Measurements from ENCODE around the gene WT1. TPM values are rescaled to one million over a fixed set of nuclear protein-coding genes. Genes with fewer than 3 reads are reported as not detected.

The WT1 gene
- total and polyA plus RNA-seq, 2 donors = 0.16 to 0.94 TPM

DNA sequence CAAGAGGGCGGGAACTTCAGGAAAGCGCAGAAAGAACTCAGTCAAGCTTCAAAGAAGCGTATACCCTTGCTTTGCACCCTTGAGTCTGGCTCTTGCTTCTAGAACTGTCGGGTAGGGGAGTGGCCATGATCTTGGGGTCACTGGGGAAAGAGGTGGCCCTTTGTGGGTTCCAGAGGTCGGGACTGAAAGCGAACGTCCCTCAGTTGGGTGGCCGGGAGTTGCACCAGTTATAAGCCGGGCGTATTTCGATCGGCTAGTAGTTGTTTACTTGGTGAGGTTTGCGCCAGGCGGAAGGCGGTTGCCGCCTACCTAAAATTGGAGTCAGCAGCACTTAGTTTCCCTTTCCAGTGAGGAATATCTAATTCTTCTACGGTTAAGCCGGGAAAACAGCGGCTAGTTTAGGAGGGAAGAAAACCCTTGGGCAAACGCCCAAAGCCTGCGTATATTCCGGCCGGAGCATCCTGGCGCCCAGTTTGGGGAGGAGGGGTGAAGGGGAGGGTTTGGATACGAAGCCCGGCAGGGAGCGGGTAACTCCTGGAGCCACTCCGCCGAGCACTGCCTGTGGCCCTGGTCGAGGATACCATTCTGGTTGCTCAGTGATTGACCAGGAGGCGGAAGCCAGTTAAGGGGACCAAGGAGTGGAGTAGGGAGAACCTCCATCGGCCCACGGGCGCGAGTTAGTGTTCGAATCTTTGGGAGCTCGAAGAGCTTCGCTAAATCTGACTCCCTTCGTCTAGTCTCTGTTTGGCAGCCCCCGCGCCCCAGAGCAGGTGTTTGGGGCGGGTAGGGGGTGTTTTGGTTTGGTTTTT is 807 bp upstream of the WT1 start:
- Histone ChIP-seq H3K27ac (ENCODE audit: low read depth in 1 of 2, low read length in 1 of 2) (no peak overlapping the region), H3K4me3 (ENCODE audit: low read length in 2 of 2) (peak overlapping the region; percentile 10 to 17), H3K4me1 (ENCODE audit: control insufficient read depth in 2 of 2, insufficient read depth in 2 of 2, low read length in 2 of 2) (peaks cover 6 to 64% of the 10 kb centered on the region in 2 donors), H3K9me3 (ENCODE audit: control insufficient read depth in 2 of 2, insufficient read depth in 1 of 2, low read length in 1 of 2) (peaks cover 2 to 20% of the 10 kb centered on the region in 2 donors), H3K36me3 (ENCODE audit: control insufficient read depth in 2 of 2, insufficient read depth in 2 of 2, low read length in 1 of 2) (no peaks in the 10 kb centered on the region), H3K27me3 (ENCODE audit: control insufficient read depth in 2 of 2, insufficient read depth in 1 of 2, low read length in 1 of 2) (peaks cover 86 to 99% of the 10 kb centered on the region in 2 donors)
- peak in 1 of 9 donors; percentile 51 for DNase-seq (ENCODE audit: low read depth in 6 of 9, low spot score in 9 of 9)
- WGBS = 4% methylated on average over 42 of the region's 42 CpGs

DNA sequence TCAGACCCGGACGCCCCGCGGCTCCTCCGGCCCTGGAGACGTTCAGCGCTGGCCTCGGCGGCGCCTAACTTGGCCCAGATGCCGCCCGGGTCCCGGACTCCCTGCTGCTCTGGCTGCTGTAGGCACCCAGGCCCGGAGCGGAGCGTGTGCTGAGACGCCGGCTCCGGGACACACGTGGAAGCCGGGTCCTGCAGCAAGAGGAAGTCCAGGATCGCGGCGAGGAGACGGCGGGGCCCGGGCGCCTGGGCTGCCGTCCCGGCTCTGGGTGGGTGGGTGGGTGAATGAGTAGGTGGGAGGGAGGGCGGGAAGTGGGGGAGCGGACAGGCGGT is 223 bp downstream of the WT1 start:
- DNase-seq (ENCODE audit: low read depth in 6 of 9, low spot score in 9 of 9) = no peak
- peaks cover 6 to 68% of the 10 kb centered on the region in 2 donors for H3K4me1 ChIP-seq (ENCODE audit: control insufficient read depth in 2 of 2, insufficient read depth in 2 of 2, low read length in 2 of 2)
- no peaks in the 10 kb centered on the region for H3K36me3 ChIP-seq (ENCODE audit: control insufficient read depth in 2 of 2, insufficient read depth in 2 of 2, low read length in 1 of 2)
- no peak overlapping the region for H3K27ac ChIP-seq (ENCODE audit: low read depth in 1 of 2, low read length in 1 of 2)
- no peak overlapping the region for H3K4me3 ChIP-seq (ENCODE audit: low read length in 2 of 2)
- peaks cover 3 to 26% of the 10 kb centered on the region in 2 donors for H3K9me3 ChIP-seq (ENCODE audit: control insufficient read depth in 2 of 2, insufficient read depth in 1 of 2, low read length in 1 of 2)
- under 1% methylated on average over 33 of the region's 33 CpGs for WGBS
- peaks cover 91 to 99% of the 10 kb centered on the region in 2 donors for H3K27me3 ChIP-seq (ENCODE audit: control insufficient read depth in 2 of 2, insufficient read depth in 1 of 2, low read length in 1 of 2)

DNA sequence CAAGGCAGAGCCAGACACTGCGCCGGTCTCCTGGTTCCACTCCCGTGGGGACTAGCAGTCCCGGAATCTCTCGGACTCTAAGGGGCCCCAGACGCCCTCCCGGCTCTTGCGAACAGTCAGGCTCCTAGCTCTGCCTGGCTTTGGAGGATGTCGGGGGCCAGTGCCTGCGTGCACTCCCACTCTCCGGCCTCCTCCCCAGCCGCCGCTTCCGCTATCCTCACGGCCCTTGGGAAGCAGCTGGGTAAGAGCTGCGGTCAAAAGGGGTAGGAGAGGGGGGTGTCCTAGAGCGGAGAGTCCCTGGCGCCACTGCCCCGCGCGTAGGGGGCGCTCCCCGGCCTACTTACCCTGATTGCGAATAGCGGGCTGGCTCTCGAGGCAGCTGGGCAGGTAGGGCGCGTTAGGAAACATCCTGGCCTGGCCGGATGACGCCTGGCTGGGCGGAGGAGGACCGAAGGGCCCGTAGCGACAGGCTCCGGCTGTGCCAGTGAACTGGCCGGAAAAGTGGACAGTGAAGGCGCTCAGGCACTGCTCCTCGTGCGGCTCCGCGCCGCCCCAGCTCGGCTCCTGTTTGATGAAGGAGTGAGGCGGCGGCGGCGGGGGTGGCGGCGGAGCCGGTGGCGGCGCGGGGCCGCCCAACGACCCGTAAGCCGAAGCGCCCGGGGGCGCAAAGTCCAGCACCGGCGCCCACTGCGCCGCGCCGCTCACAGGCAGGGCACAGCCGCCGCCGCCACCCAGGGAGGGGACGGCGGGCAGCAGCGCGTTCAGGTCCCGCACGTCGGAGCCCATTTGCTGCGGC is 785 bp downstream of the WT1 start:
- DNase-seq (ENCODE audit: low read depth in 6 of 9, low spot score in 9 of 9) = no peak
- whole genome bisulfite sequencing = 2% methylated on average over 77 of the region's 77 CpGs
- Histone ChIP-seq H3K36me3 (ENCODE audit: control insufficient read depth in 2 of 2, insufficient read depth in 2 of 2, low read length in 1 of 2) (no peaks in the 10 kb centered on the region), H3K27me3 (ENCODE audit: control insufficient read depth in 2 of 2, insufficient read depth in 1 of 2, low read length in 1 of 2) (peaks cover 93 to 99% of the 10 kb centered on the region in 2 donors), H3K27ac (ENCODE audit: low read depth in 1 of 2, low read length in 1 of 2) (no peak overlapping the region), H3K4me1 (ENCODE audit: control insufficient read depth in 2 of 2, insufficient read depth in 2 of 2, low read length in 2 of 2) (peaks cover 6 to 66% of the 10 kb centered on the region in 2 donors), H3K4me3 (ENCODE audit: low read length in 2 of 2) (peak overlapping the region in 1 of 2 donors; percentile 20), H3K9me3 (ENCODE audit: control insufficient read depth in 2 of 2, insufficient read depth in 1 of 2, low read length in 1 of 2) (peaks cover 3 to 26% of the 10 kb centered on the region in 2 donors)

DNA sequence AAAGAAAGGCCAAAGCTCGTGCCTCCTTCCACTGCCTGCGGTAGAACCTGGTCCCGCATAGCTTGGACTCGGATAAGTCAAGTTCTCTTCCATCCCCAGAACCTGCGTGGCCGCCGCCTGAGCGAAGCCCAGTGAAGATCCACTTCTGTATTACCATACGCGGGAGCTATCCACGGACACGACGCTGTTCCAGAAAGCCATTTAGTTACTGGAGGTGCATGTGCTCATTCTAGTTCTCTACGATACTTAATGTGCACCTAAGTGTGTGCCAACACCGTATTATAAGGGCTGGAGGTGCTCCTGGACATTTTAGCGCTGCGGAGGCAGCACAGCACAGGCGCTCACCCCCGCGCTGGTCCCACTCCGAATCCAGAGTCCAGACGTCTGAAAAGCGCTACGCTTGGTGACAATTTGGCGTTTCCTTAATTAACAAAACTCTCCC is 1.4 kb downstream of the WT1 start:
- WGBS = 9% methylated on average over 25 of the region's 25 CpGs

GRCh38 chr11:32433101-32433913 is 2.0 kb downstream of the WT1 start:
- DNase-seq (ENCODE audit: low read depth in 6 of 9, low spot score in 9 of 9) = no peak
- Histone ChIP-seq H3K27me3 (ENCODE audit: control insufficient read depth in 2 of 2, insufficient read depth in 1 of 2, low read length in 1 of 2) (peaks cover 92 to 99% of the 10 kb centered on the region in 2 donors), H3K27ac (ENCODE audit: low read depth in 1 of 2, low read length in 1 of 2) (no peak overlapping the region), H3K9me3 (ENCODE audit: control insufficient read depth in 2 of 2, insufficient read depth in 1 of 2, low read length in 1 of 2) (peaks cover 2 to 23% of the 10 kb centered on the region in 2 donors), H3K4me1 (ENCODE audit: control insufficient read depth in 2 of 2, insufficient read depth in 2 of 2, low read length in 2 of 2) (peaks cover 6 to 53% of the 10 kb centered on the region in 2 donors), H3K4me3 (ENCODE audit: low read length in 2 of 2) (peak overlapping the region in 1 of 2 donors; percentile 20), H3K36me3 (ENCODE audit: control insufficient read depth in 2 of 2, insufficient read depth in 2 of 2, low read length in 1 of 2) (no peaks in the 10 kb centered on the region)
- WGBS = 12% methylated on average over 46 of the region's 46 CpGs

More for the DNA sequence above, 1.4 kb downstream of the WT1 start:
- no peaks in the 10 kb centered on the region for H3K36me3 ChIP-seq (ENCODE audit: control insufficient read depth in 2 of 2, insufficient read depth in 2 of 2, low read length in 1 of 2)
- H3K9me3 ChIP-seq (ENCODE audit: control insufficient read depth in 2 of 2, insufficient read depth in 1 of 2, low read length in 1 of 2) = peaks cover 3 to 23% of the 10 kb centered on the region in 2 donors
- peak overlapping the region in 1 of 2 donors; percentile 20 for H3K4me3 ChIP-seq (ENCODE audit: low read length in 2 of 2)
- H3K27me3 ChIP-seq (ENCODE audit: control insufficient read depth in 2 of 2, insufficient read depth in 1 of 2, low read length in 1 of 2) = peaks cover 93 to 99% of the 10 kb centered on the region in 2 donors
- peaks cover 6 to 60% of the 10 kb centered on the region in 2 donors for H3K4me1 ChIP-seq (ENCODE audit: control insufficient read depth in 2 of 2, insufficient read depth in 2 of 2, low read length in 2 of 2)
- H3K27ac ChIP-seq (ENCODE audit: low read depth in 1 of 2, low read length in 1 of 2) = no peak overlapping the region
- no peak for DNase-seq (ENCODE audit: low read depth in 6 of 9, low spot score in 9 of 9)

DNA sequence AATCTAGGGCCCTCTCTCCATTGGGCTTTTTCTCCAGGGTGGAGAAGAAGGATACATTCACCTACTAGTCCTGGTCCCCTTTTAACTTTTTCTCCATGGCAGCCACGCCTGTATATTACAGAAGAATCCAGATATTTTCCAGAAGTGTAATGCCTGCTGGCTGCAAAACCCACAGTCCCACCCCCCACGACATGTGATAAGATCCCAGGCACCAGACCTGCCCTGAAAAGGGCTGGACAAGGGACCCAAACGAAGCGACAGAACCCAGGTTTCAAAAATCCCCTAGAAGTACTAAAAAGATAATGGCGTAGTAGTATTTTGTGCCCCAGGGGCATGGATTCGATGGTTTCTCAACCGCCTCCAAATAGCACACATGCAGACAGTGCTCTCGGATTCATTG is 2.8 kb downstream of the WT1 start:
- H3K4me3 ChIP-seq (ENCODE audit: low read length in 2 of 2) = no peak overlapping the region
- no peak overlapping the region for H3K27ac ChIP-seq (ENCODE audit: low read depth in 1 of 2, low read length in 1 of 2)
- H3K36me3 ChIP-seq (ENCODE audit: control insufficient read depth in 2 of 2, insufficient read depth in 2 of 2, low read length in 1 of 2) = no peaks in the 10 kb centered on the region
- peaks cover 1 to 23% of the 10 kb centered on the region in 2 donors for H3K9me3 ChIP-seq (ENCODE audit: control insufficient read depth in 2 of 2, insufficient read depth in 1 of 2, low read length in 1 of 2)
- peaks cover 6 to 52% of the 10 kb centered on the region in 2 donors for H3K4me1 ChIP-seq (ENCODE audit: control insufficient read depth in 2 of 2, insufficient read depth in 2 of 2, low read length in 2 of 2)
- WGBS = 33% methylated on average over 8 of the region's 8 CpGs
- no peak for DNase-seq (ENCODE audit: low read depth in 6 of 9, low spot score in 9 of 9)
- H3K27me3 ChIP-seq (ENCODE audit: control insufficient read depth in 2 of 2, insufficient read depth in 1 of 2, low read length in 1 of 2) = peaks cover 92 to 99% of the 10 kb centered on the region in 2 donors

DNA sequence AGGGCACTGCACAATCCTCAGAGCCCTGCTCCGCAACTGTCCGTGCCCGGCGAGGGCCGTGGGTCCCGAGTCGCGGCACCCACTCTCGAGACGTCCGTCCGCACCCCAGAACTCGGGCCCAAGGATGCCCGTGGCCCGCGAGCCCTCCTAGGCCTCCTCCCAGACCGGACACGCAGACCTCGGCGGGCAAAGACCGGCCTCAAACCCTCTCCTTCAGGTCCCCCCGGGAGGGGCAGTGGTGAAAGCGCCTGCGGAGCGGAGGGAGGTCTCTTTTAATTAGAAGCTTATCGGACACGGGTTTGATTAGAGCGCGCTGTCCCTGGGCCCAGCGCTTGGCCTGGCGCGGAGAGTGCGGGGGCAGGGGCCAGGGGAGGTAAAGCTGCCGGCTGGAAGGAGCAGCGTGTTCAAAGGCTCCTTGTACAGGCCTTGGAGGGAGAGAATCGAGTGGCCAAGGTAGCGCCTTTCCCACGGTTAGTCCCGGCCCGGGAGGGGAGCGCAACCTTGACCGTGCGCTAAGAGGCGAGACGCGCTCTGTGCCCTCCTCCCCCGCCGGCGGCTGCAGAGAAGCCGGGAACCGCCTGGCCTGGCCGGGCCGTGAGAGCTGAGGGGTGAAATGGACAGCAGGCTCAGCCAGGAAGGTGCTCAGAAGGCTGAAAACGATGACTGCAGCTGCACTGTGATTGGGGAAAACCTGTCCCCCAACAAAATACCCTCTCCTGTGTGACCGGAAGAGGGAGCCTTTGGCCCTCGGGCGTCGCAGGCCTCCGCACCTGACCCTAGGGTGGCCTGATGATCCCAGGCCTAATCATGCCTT is 4.6 kb downstream of the WT1 start:
- peaks cover 92 to 99% of the 10 kb centered on the region in 2 donors for H3K27me3 ChIP-seq (ENCODE audit: control insufficient read depth in 2 of 2, insufficient read depth in 1 of 2, low read length in 1 of 2)
- no peak overlapping the region for H3K4me3 ChIP-seq (ENCODE audit: low read length in 2 of 2)
- no peak overlapping the region for H3K27ac ChIP-seq (ENCODE audit: low read depth in 1 of 2, low read length in 1 of 2)
- H3K4me1 ChIP-seq (ENCODE audit: control insufficient read depth in 2 of 2, insufficient read depth in 2 of 2, low read length in 2 of 2) = peaks cover 9 to 51% of the 10 kb centered on the region in 2 donors
- DNase-seq (ENCODE audit: low read depth in 6 of 9, low spot score in 9 of 9) = no peak
- H3K36me3 ChIP-seq (ENCODE audit: control insufficient read depth in 2 of 2, insufficient read depth in 2 of 2, low read length in 1 of 2) = no peaks in the 10 kb centered on the region
- H3K9me3 ChIP-seq (ENCODE audit: control insufficient read depth in 2 of 2, insufficient read depth in 1 of 2, low read length in 1 of 2) = peaks cover 3 to 23% of the 10 kb centered on the region in 2 donors
- 25% methylated on average over 59 of the region's 59 CpGs for WGBS

DNA sequence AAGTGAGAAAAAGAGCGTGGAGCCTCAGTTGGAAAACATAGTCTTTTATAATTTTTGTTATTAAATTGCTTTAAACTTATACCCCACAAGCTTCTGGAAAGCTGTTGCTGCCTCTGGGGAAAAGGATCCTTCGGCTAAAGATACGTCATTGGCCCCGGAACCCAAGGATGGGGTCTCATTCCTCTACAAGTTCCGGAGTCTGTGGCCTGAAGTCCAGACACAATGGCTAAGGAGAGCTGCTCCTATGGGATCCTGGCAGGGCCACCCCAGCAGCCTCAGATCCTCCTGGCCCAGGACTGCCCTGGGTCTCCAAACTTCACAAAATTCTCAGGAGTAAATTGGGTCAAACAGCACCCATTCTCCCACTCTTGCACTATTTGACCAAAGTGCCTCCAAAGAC is 5.9 kb downstream of the WT1 start:
- H3K36me3 ChIP-seq (ENCODE audit: control insufficient read depth in 2 of 2, insufficient read depth in 2 of 2, low read length in 1 of 2) = no peaks in the 10 kb centered on the region
- H3K27me3 ChIP-seq (ENCODE audit: control insufficient read depth in 2 of 2, insufficient read depth in 1 of 2, low read length in 1 of 2) = peaks cover 80 to 90% of the 10 kb centered on the region in 2 donors
- DNase-seq (ENCODE audit: low read depth in 6 of 9, low spot score in 9 of 9) = no peak
- no peak overlapping the region for H3K27ac ChIP-seq (ENCODE audit: low read depth in 1 of 2, low read length in 1 of 2)
- H3K9me3 ChIP-seq (ENCODE audit: control insufficient read depth in 2 of 2, insufficient read depth in 1 of 2, low read length in 1 of 2) = peaks cover 3 to 21% of the 10 kb centered on the region in 2 donors
- H3K4me1 ChIP-seq (ENCODE audit: control insufficient read depth in 2 of 2, insufficient read depth in 2 of 2, low read length in 2 of 2) = peaks cover 6 to 44% of the 10 kb centered on the region in 2 donors
- WGBS = 70% methylated on average over 5 of the region's 5 CpGs
- no peak overlapping the region for H3K4me3 ChIP-seq (ENCODE audit: low read length in 2 of 2)

Data from thymus (tissue), 11 donors.